ENCODE measurements around the gene MSI2. TPM values are rescaled to one million over a fixed set of nuclear protein-coding genes. Genes with fewer than 3 reads are reported as not detected.

Gene MSI2
- total RNA-seq, 1 experiment from 2014 or later, result 174 TPM

DNA sequence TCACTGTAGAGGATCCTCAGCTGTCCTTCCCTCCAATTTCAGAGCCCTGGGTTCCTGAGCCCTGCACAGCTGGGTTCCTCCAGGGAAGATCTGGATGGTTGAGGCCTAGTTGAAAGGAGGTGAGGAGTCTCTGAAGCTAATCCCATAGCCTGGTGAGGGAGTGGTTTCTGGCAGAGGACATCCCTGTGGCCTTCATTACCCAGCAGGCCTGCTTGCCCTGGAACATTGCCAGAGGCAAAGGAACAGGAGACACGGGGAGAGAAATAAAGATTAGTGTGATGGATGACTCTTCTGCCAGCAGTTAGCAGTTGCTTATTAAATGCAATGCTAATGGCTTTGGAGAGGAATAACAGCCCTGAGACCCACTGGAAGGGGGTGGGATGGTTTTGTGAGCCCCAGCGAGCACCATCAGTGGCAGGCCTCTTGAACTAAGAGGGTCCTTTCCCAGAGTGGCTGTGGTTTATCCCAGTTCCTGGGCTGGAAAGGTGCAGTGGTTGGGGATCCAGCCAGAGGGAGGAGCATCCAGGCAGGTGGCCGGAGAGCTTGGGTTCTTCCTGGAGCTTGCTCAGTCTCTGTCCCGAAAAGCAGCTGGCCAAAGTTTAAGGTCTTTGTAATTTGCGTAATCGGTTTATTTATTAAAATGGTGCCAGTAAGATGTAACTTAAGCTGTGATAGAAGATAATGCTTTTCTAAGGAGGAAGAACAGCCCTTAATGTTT, 279.1 kb downstream of the MSI2 start:
- Mint-ChIP-seq H3K27ac (ENCODE audit: unreplicated experiment) (no peak overlapping the region), H3K27me3 (ENCODE audit: insufficient read depth, unreplicated experiment) (no peaks in the 10 kb centered on the region), H3K36me3 (ENCODE audit: insufficient read depth, unreplicated experiment) (peaks cover 61% of the 10 kb centered on the region), H3K4me3 (ENCODE audit: unreplicated experiment) (no peak overlapping the region), H3K4me1 (ENCODE audit: low read depth, unreplicated experiment) (peaks cover 30% of the 10 kb centered on the region), H3K9me3 (ENCODE audit: unreplicated experiment) (no peaks in the 10 kb centered on the region)
- BruUV-seq (replicated peaks), result no TSS peak
- ChIA-PET CTCF (no interaction called here), POLR2A (no interaction called here)
- Histone ChIP-seq H3K9me3 (no peaks in the 10 kb centered on the region), H3K4me1 (peaks cover 24% of the 10 kb centered on the region), H3K27me3 (replicated peaks; ENCODE audit: control insufficient read depth, insufficient read depth, low read length) (no peaks in the 10 kb centered on the region), H3K36me3 (ENCODE audit: control insufficient read depth, insufficient read depth, low read length) (no peaks in the 10 kb centered on the region), H3K4me3 (ENCODE audit: low read depth, low read length) (no peak overlapping the region)
- TF ChIP-seq, protein P1, sequence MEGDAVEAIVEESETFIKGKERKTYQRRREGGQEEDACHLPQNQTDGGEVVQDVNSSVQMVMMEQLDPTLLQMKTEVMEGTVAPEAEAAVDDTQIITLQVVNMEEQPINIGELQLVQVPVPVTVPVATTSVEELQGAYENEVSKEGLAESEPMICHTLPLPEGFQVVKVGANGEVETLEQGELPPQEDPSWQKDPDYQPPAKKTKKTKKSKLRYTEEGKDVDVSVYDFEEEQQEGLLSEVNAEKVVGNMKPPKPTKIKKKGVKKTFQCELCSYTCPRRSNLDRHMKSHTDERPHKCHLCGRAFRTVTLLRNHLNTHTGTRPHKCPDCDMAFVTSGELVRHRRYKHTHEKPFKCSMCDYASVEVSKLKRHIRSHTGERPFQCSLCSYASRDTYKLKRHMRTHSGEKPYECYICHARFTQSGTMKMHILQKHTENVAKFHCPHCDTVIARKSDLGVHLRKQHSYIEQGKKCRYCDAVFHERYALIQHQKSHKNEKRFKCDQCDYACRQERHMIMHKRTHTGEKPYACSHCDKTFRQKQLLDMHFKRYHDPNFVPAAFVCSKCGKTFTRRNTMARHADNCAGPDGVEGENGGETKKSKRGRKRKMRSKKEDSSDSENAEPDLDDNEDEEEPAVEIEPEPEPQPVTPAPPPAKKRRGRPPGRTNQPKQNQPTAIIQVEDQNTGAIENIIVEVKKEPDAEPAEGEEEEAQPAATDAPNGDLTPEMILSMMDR (IDR thresholded peaks at IDR 0.05; ENCODE audit: insufficient read depth in 1 of 2, low read depth in 1 of 2, low read length in 1 of 2, severe bottlenecking in 1 of 2, unreplicated experiment in 1 of 2), result no peak
- intact Hi-C loops (cut with micrococcal nuclease; ENCODE audit: unreplicated experiment), result no loop called here
- no peak for DNase-seq

DNA sequence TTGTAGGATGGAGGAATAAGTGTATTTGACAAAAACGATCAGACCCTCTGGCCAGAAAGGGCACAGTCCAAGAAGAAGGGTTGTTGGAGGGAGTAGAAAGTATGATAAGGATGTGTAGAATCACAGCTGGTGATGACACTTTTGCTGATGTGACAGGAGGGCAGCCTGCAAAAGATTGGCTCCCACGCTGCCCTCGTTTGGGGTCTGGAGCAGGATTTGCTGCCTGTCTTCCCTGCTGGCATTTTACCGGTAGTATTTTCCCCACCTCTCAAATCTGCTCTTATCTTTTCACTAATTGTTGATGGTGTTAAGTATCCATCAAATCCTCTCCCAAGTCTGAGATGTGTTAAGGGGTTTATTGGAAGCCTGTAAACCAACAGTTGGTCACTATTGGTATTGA, 280.0 kb downstream of the MSI2 start:
- Histone ChIP-seq H3K4me3 (ENCODE audit: low read depth, low read length) (no peak overlapping the region), H3K36me3 (ENCODE audit: control insufficient read depth, insufficient read depth, low read length) (no peaks in the 10 kb centered on the region), H3K27me3 (replicated peaks; ENCODE audit: control insufficient read depth, insufficient read depth, low read length) (no peaks in the 10 kb centered on the region), H3K4me1 (peaks cover 22% of the 10 kb centered on the region), H3K9me3 (no peaks in the 10 kb centered on the region)
- POLR2A ChIA-PET, result no interaction called here
- intact Hi-C loops (cut with micrococcal nuclease; ENCODE audit: unreplicated experiment), result no loop called here
- BruUV-seq (replicated peaks), result no TSS peak
- H3K9me3 Mint-ChIP-seq (ENCODE audit: unreplicated experiment), result no peaks in the 10 kb centered on the region
- peak overlapping the region; percentile 28 for H3K27ac Mint-ChIP-seq (ENCODE audit: unreplicated experiment)
- TF ChIP-seq, protein P1 (IDR thresholded peaks at IDR 0.05; ENCODE audit: insufficient read depth in 1 of 2, low read depth in 1 of 2, low read length in 1 of 2, severe bottlenecking in 1 of 2, unreplicated experiment in 1 of 2), result no peak
- CTCF ChIA-PET, result no interaction called here
- no peak overlapping the region for H3K4me3 Mint-ChIP-seq (ENCODE audit: unreplicated experiment)
- no peak for DNase-seq
- no peaks in the 10 kb centered on the region for H3K27me3 Mint-ChIP-seq (ENCODE audit: insufficient read depth, unreplicated experiment)
- peaks cover 36% of the 10 kb centered on the region for H3K4me1 Mint-ChIP-seq (ENCODE audit: low read depth, unreplicated experiment)
- peaks cover 62% of the 10 kb centered on the region for H3K36me3 Mint-ChIP-seq (ENCODE audit: insufficient read depth, unreplicated experiment)

DNA sequence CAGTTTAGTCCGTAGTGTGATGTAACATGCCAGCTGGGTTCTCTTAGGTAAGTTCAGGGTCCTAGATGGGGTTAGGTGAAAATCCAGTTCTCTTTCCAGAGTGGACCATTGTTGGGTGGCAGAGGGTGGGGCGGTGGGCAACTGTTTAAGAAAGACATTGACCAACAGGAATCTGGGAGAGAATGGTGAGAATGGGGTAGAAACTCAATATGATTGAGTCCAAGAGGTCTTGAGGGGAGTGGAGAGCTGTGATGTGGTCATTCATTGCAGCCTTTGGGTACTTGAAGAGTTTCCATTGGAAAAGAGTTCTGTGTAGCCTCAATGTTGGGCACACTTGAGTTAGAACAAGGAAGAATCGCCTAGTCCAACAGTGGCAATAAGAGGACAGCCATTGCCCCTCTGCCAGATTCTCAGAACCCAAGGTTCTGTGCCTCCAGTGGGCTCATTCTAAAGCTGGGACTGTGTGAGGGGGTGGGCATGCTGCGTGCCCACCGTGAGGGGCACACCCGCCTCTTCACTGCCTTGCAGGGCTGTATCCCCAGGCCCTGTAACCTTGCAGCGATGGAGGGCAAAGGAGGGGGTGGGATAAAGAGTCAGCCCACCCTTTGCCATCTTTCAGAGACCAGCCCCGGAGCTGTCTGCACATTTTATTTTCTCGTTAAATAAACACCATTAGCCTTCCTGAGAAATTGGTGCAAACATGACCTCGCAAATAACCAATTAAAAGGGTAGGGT, 280.6 kb downstream of the MSI2 start:
- Mint-ChIP-seq H3K4me3 (ENCODE audit: unreplicated experiment) (no peak overlapping the region), H3K9me3 (ENCODE audit: unreplicated experiment) (no peaks in the 10 kb centered on the region), H3K4me1 (ENCODE audit: low read depth, unreplicated experiment) (peaks cover 41% of the 10 kb centered on the region), H3K27me3 (ENCODE audit: insufficient read depth, unreplicated experiment) (no peaks in the 10 kb centered on the region), H3K36me3 (ENCODE audit: insufficient read depth, unreplicated experiment) (peaks cover 67% of the 10 kb centered on the region), H3K27ac (ENCODE audit: unreplicated experiment) (peak overlapping the region; percentile 28)
- intact Hi-C loops (cut with micrococcal nuclease; ENCODE audit: unreplicated experiment), result no loop called here
- ChIA-PET CTCF (no interaction called here), POLR2A (no interaction called here)
- TF ChIP-seq, protein P1 (IDR thresholded peaks at IDR 0.05; ENCODE audit: insufficient read depth in 1 of 2, low read depth in 1 of 2, low read length in 1 of 2, severe bottlenecking in 1 of 2, unreplicated experiment in 1 of 2), result no peak
- no peaks in the 10 kb centered on the region for H3K27me3 ChIP-seq (replicated peaks; ENCODE audit: control insufficient read depth, insufficient read depth, low read length)
- no peak overlapping the region for H3K4me3 ChIP-seq (ENCODE audit: low read depth, low read length)
- BruUV-seq (replicated peaks), result no TSS peak
- H3K9me3 ChIP-seq, result no peaks in the 10 kb centered on the region
- H3K36me3 ChIP-seq (ENCODE audit: control insufficient read depth, insufficient read depth, low read length), result no peaks in the 10 kb centered on the region
- DNase-seq, result no peak
- H3K4me1 ChIP-seq, result peaks cover 26% of the 10 kb centered on the region
